Mucosa of rectum (tissue), 2 donors: ENCODE measurements around the gene CSTA.

Experiments
- H3K27ac ChIP-seq, 2 donors: one replicate each; pipeline ENCODE4 v1.7.0; 2013; ENCODE audit warnings: inconsistent platforms in 2 of 2, low read depth in 2 of 2, low read length in 2 of 2
- H3K27me3 ChIP-seq, 2 donors: one replicate each; pipeline ENCODE4 v1.7.0; 2013; ENCODE audit warnings: low read length in 2 of 2; ENCODE audit not compliant: control insufficient read depth in 2 of 2, insufficient read depth in 2 of 2
- H3K36me3 ChIP-seq, 2 donors: one replicate each; pipeline ENCODE4 v1.7.0; 2013; ENCODE audit warnings: low read length in 2 of 2; ENCODE audit not compliant: control insufficient read depth in 2 of 2, insufficient read depth in 2 of 2
- H3K4me1 ChIP-seq, 2 donors: one replicate each; pipeline ENCODE4 v1.7.0; 2013; ENCODE audit warnings: low read length in 2 of 2, mild to moderate bottlenecking in 1 of 2; ENCODE audit not compliant: control insufficient read depth in 2 of 2, insufficient read depth in 2 of 2
- H3K4me3 ChIP-seq, 2 donors: one replicate each; pipeline ENCODE4 v1.7.0; 2013; ENCODE audit warnings: low read length in 2 of 2
- H3K9ac ChIP-seq, 2 donors: one replicate each; pipeline ENCODE4 v1.7.0; 2013; ENCODE audit warnings: low read length in 2 of 2, low read depth in 1 of 2, mild to moderate bottlenecking in 1 of 2
- H3K9me3 ChIP-seq, 2 donors: one replicate each; pipeline ENCODE4 v1.7.0; 2013; ENCODE audit warnings: low read length in 2 of 2; ENCODE audit not compliant: control insufficient read depth in 2 of 2
- donor health status: healthy.
- donor health status: Normal muscosa, but diverticular disease.

CSTA gene

DNA sequence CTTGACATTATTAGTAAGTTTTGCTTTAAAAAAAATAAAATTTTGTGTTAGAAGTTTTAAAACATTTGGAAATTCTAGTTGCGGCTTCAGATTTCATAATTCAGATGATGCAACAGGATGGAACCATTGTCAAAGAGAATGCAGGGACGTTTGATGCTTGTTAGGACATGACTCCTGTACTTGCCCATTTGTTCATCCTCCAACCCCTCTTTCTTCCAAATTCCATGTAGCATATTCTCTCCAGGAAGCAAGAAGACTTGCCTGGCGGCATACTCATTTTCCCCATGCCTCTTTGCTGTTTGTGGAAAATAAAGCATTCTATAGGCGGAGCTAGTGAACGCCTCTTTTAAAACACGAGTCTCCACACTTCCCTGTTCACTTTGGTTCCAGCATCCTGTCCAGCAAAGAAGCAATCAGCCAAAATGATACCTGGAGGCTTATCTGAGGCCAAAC, at the start of gene CSTA:
Gene CSTA (plus strand): TSS at position 378 of the 453 bp plus-strand sequence. CDS start 45 bp downstream, at position 423.
- no peak within 1 kb of the TSS for H3K9ac ChIP-seq
- H3K27me3 ChIP-seq, result no peaks in the 10 kb centered on the region
- no peaks in the 10 kb centered on the region for H3K4me1 ChIP-seq
- no peaks in the 10 kb centered on the region for H3K9me3 ChIP-seq
- no peak within 1 kb of the TSS for H3K27ac ChIP-seq
- no peaks in the 10 kb centered on the region for H3K36me3 ChIP-seq
- H3K4me3 ChIP-seq, result no peak within 1 kb of the TSS

- H3K36me3 ChIP-seq, result no peaks in the 10 kb centered on the region
- no peaks in the 10 kb centered on the region for H3K4me1 ChIP-seq
- no peak overlapping the region for H3K9ac ChIP-seq
- no peak overlapping the region for H3K4me3 ChIP-seq
- no peaks in the 10 kb centered on the region for H3K27me3 ChIP-seq
- no peak overlapping the region for H3K27ac ChIP-seq
- H3K9me3 ChIP-seq, result no peaks in the 10 kb centered on the region
These were observed 43.2 kb upstream of the CSTA start for GRCh38 chr3:122281891-122282290.

GRCh38 chr3:122283796-122284445, 41.1 kb upstream of the CSTA start:
- no peaks in the 10 kb centered on the region for H3K36me3 ChIP-seq
- H3K4me3 ChIP-seq, result no peak overlapping the region
- H3K9me3 ChIP-seq, result no peaks in the 10 kb centered on the region
- H3K4me1 ChIP-seq, result no peaks in the 10 kb centered on the region
- no peak overlapping the region for H3K9ac ChIP-seq
- no peaks in the 10 kb centered on the region for H3K27me3 ChIP-seq
- no peak overlapping the region for H3K27ac ChIP-seq

GRCh38 chr3:122284486-122284885, 40.6 kb upstream of the CSTA start:
- Histone ChIP-seq H3K4me1 (no peaks in the 10 kb centered on the region), H3K27me3 (no peaks in the 10 kb centered on the region), H3K4me3 (no peak overlapping the region), H3K9ac (no peak overlapping the region), H3K27ac (no peak overlapping the region), H3K36me3 (no peaks in the 10 kb centered on the region), H3K9me3 (no peaks in the 10 kb centered on the region)

DNA sequence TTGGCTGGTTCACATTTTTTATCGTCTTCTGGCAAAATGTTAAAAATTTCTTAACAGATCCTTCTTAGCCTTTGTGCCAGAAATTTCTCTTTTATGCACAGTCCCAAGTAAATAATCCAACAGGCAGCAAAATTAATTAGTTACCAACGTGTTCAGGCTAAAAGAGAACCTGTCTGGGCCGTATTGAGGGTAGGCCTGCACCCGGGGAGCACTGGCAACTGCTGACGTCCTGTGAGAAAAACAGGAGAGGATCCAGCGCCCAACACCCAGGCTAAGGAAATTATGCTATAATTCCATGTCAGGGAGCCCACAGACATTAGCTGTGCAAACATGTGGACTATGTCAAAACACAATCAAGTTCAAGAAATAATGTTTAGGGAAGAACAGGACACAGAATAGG, 30.7 kb upstream of the CSTA start:
- Histone ChIP-seq H3K4me3 (no peak overlapping the region), H3K9ac (no peak overlapping the region), H3K4me1 (peaks cover 0 to 3% of the 10 kb centered on the region in 2 donors), H3K9me3 (no peaks in the 10 kb centered on the region), H3K36me3 (no peaks in the 10 kb centered on the region), H3K27me3 (no peaks in the 10 kb centered on the region), H3K27ac (no peak overlapping the region)

DNA sequence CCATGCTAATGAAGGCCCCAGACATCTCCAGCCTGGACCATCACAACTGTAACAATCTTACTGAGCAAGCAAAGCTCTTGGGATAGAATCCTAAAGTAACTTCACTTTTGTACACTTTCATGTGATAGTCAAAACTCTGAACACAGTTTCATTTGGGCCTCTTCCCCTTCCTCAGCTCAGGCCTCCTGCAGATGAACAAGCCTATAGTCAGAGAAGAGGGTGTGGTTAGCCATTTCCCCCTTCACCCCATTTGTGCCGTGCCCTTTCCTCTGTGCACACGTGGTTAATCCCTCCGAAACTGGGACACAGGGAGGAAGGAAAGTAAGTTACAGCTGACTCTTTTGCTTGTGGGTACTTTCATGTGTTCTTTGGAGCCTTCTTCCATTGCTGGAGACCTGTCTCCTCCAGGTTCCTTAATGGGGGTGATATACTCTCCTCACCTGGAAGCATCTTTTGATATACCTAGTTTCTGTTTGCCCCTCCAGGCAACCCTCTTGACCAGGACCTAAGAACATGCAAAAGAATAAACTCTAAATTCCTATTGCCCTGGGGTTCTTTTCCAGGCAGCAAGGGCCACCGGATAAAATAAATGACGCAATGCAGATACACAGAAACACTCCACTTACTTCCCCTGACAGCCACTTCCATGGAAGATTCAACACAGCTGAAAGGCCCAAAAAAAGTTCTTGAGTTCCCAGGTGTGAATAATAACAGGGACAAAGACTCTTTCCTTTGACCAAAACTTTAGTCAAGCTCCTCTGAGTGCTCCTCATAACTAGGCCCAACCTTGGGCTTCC, 29.6 kb upstream of the CSTA start:
- Histone ChIP-seq H3K4me3 (no peak overlapping the region), H3K4me1 (peaks cover 0 to 3% of the 10 kb centered on the region in 2 donors), H3K36me3 (no peaks in the 10 kb centered on the region), H3K9me3 (no peaks in the 10 kb centered on the region), H3K27me3 (no peaks in the 10 kb centered on the region), H3K27ac (no peak overlapping the region), H3K9ac (no peak overlapping the region)

- H3K27ac ChIP-seq, result no peak overlapping the region
- H3K9me3 ChIP-seq, result no peaks in the 10 kb centered on the region
- no peaks in the 10 kb centered on the region for H3K36me3 ChIP-seq
- H3K4me3 ChIP-seq, result no peak overlapping the region
- peaks cover 0 to 3% of the 10 kb centered on the region in 2 donors for H3K4me1 ChIP-seq
- no peak overlapping the region for H3K9ac ChIP-seq
- no peaks in the 10 kb centered on the region for H3K27me3 ChIP-seq
These were observed 26.8 kb upstream of the CSTA start for GRCh38 chr3:122298239-122298638.

- Histone ChIP-seq H3K4me3 (no peak overlapping the region), H3K27ac (no peak overlapping the region), H3K4me1 (peaks cover 0 to 3% of the 10 kb centered on the region in 2 donors), H3K27me3 (no peaks in the 10 kb centered on the region), H3K9ac (no peak overlapping the region), H3K36me3 (no peaks in the 10 kb centered on the region), H3K9me3 (no peaks in the 10 kb centered on the region)
These were observed 25.8 kb upstream of the CSTA start for GRCh38 chr3:122299215-122299614.

- no peaks in the 10 kb centered on the region for H3K36me3 ChIP-seq
- H3K4me3 ChIP-seq, result no peak overlapping the region
- H3K27me3 ChIP-seq, result no peaks in the 10 kb centered on the region
- H3K9me3 ChIP-seq, result no peaks in the 10 kb centered on the region
- peaks cover 0 to 3% of the 10 kb centered on the region in 2 donors for H3K4me1 ChIP-seq
- no peak overlapping the region for H3K9ac ChIP-seq
- no peak overlapping the region for H3K27ac ChIP-seq
These were observed 25.1 kb upstream of the CSTA start for GRCh38 chr3:122299872-122300460.

DNA sequence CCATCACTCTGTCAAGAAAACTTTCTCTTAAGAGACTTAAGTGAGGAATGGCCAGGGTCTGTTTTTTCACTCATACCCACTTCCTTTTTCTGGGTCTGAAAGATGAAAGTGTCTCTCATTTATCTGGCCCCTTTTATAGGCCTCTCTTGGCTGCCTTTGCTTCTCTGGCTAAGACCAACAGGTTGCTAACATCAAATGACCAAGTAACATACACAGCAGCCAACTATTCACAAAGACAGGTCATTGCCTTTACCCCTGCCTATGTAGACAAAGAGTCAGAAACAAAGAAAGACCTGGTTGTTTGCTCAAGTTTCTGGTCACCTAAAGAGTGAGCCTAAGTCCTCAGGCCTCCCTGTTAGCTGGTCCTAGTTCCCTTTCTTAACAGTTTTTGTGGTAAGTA, 24.0 kb upstream of the CSTA start:
- H3K4me1 ChIP-seq, result peaks cover 0 to 9% of the 10 kb centered on the region in 2 donors
- H3K4me3 ChIP-seq, result no peak overlapping the region
- H3K27ac ChIP-seq, result no peak overlapping the region
- no peaks in the 10 kb centered on the region for H3K9me3 ChIP-seq
- no peaks in the 10 kb centered on the region for H3K36me3 ChIP-seq
- H3K27me3 ChIP-seq, result no peaks in the 10 kb centered on the region
- H3K9ac ChIP-seq, result no peak overlapping the region
